SU-DHL-6 (cell line): Measurements from ENCODE around the gene MADD.

ENCODE experiments used
- H2AFZ ChIP-seq: fragments of 200-600 bp; sonication (generic); 2 replicates; pipeline ENCODE4 v1.6.1; 2014; ENCODE audit warnings: low read depth, mild to moderate bottlenecking, moderate library complexity, mixed read lengths, antibody characterized with exemption, low read length; ENCODE audit not compliant: severe bottlenecking
- H3F3A ChIP-seq: fragments of 200-600 bp; shearing (Covaris generic); 2 replicates; pipeline ENCODE4 v1.6.0; 2016; ENCODE audit warnings: antibody characterized with exemption, mild to moderate bottlenecking; ENCODE audit not compliant: insufficient read depth
- H3K27ac ChIP-seq: fragments of 200-600 bp; sonication (generic); 2 replicates; pipeline ENCODE4 v1.5.1; 2016; ENCODE audit warnings: low read depth, mild to moderate bottlenecking, low read length, moderate library complexity, mixed read lengths
- H3K27me3 ChIP-seq: fragments of 200-600 bp; sonication (generic), shearing (Covaris generic); 2 replicates; pipeline ENCODE4 v1.6.0; 2014; ENCODE audit warnings: mild to moderate bottlenecking, low read length
- H3K36me3 ChIP-seq: fragments of 200-600 bp; sonication (generic); 2 replicates; pipeline ENCODE4 v1.6.1; 2014; ENCODE audit warnings: mild to moderate bottlenecking, low read length, mixed read lengths
- H3K4me2 ChIP-seq: fragments of 300-600, 200-600 bp; shearing (Covaris generic), sonication (generic); 2 replicates; pipeline ENCODE4 v1.6.0; 2014; ENCODE audit warnings: low read length, low read depth, mild to moderate bottlenecking; ENCODE audit not compliant: poor library complexity, severe bottlenecking
- H3K4me3 ChIP-seq: fragments of 200-600 bp; sonication (generic); 2 replicates; pipeline ENCODE4 v1.5.1; 2014; ENCODE audit warnings: antibody characterized with exemption, low read length, mild to moderate bottlenecking, mixed read lengths; ENCODE audit not compliant: insufficient read depth, poor library complexity, severe bottlenecking
- H3K79me2 ChIP-seq: fragments of 200-600 bp; sonication (generic); 2 replicates; pipeline ENCODE4 v1.6.1; 2014; ENCODE audit warnings: mild to moderate bottlenecking, low read length, moderate library complexity; ENCODE audit not compliant: insufficient read depth
- H3K9ac ChIP-seq: fragments of 200-600 bp; sonication (generic); 2 replicates; pipeline ENCODE4 v1.7.0; 2014; ENCODE audit warnings: mild to moderate bottlenecking, low read length
- H3K9me2 ChIP-seq: fragments of 200-600 bp; sonication (generic); replicated peaks from 2 replicates; pipeline ENCODE4 v1.6.1; 2014; ENCODE audit warnings: low read length; ENCODE audit not compliant: insufficient read depth
- H3K9me3 ChIP-seq: fragments of 200-600 bp; sonication (generic); 2 replicates; pipeline ENCODE4 v1.6.1; 2014; ENCODE audit warnings: low read length, mixed read lengths; ENCODE audit not compliant: insufficient read depth
- H4K20me1 ChIP-seq: fragments of 200-600 bp; sonication (generic); 2 replicates; pipeline ENCODE4 v1.6.1; 2014; ENCODE audit warnings: low read depth, mild to moderate bottlenecking, antibody characterized with exemption, low read length, moderate library complexity, mixed read lengths
- CTCF ChIP-seq: fragments of 200-600 bp; sonication (generic); IDR thresholded peaks from one replicate; pipeline ENCODE4 v1.5.1; 2017; ENCODE audit warnings: antibody characterized with exemption, mild to moderate bottlenecking, low read length, moderate library complexity; ENCODE audit not compliant: insufficient read depth, poor library complexity, severe bottlenecking
- EZH2phosphoT487 ChIP-seq: fragments of 200-600 bp; sonication (generic), shearing (Covaris generic); conservative IDR thresholded peaks from 2 replicates; pipeline ENCODE4 v1.6.1; 2018; ENCODE audit warnings: mild to moderate bottlenecking, antibody characterized with exemption, low read length, moderate library complexity, mixed read lengths

Gene MADD

DNA sequence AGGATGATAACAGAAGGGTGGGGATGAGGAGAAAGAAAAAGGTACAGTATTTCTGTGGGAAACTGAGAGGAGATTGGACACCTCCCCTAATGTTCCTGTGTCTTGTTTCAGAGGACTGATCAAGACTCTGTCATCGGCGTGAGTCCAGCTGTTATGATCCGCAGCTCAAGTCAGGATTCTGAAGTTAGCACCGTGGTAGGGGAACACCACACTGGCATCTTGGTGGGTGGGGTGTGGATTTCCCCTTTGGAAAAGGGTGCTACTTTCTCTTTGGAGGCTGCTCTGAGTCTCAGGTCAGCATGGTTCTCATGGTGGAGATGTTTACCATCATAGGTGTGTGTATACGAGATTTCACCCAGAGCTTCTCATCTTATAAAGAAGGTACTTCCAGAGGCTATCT lies 25.5 kb downstream of the MADD start:
- Histone ChIP-seq H2AFZ (no peak overlapping the region), H3K4me3 (no peak overlapping the region), H3K27ac (no peak overlapping the region), H3K4me2 (no peak overlapping the region), H3K79me2 (no peaks in the 10 kb centered on the region), H3F3A (peaks cover 3% of the 10 kb centered on the region; the same call in 1 of the 2 replicates), H3K9me2 (no peaks in the 10 kb centered on the region), H3K27me3 (no peaks in the 10 kb centered on the region), H4K20me1 (no peaks in the 10 kb centered on the region), H3K9me3 (no peaks in the 10 kb centered on the region), H3K36me3 (peaks cover 19% of the 10 kb centered on the region; the same call in 1 of the 2 replicates), H3K9ac (no peak overlapping the region)
- TF ChIP-seq CTCF (no peak), EZH2phosphoT487 (no peak)

GRCh38 chr11:47296045-47296444 lies 26.1 kb downstream of the MADD start:
- no peaks in the 10 kb centered on the region for H3K9me2 ChIP-seq
- no peak overlapping the region for H3K9ac ChIP-seq
- no peaks in the 10 kb centered on the region for H3K27me3 ChIP-seq
- H3K4me2 ChIP-seq, result no peak overlapping the region
- H4K20me1 ChIP-seq, result no peaks in the 10 kb centered on the region
- H3K27ac ChIP-seq, result no peak overlapping the region
- no peak for TF ChIP-seq EZH2phosphoT487
- TF ChIP-seq CTCF, result no peak
- no peak overlapping the region for H3K4me3 ChIP-seq
- no peaks in the 10 kb centered on the region for H3K79me2 ChIP-seq
- H3K36me3 ChIP-seq, result peaks cover 21% of the 10 kb centered on the region; the same call in 1 of the 2 replicates
- H3F3A ChIP-seq, result peaks cover 3% of the 10 kb centered on the region; the same call in 1 of the 2 replicates
- H3K9me3 ChIP-seq, result no peaks in the 10 kb centered on the region
- no peak overlapping the region for H2AFZ ChIP-seq

DNA sequence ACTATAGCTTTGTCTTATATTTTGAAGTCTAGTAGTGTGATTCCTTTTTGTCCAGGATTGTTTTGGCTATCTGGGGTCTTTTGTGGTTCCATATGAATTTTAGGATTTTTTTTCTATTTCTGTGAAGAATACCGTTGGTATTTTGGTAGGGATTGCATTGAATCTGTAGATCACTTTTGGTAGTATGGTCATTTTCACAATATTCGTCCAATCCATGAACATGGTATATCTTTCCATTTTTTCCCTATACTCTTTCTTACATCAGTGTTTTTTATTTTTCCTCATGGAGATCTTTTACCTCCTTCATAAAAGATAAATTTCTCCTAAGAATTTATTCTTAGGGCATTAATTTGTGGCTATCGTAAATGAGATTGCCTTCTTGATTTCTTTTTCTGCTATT lies 29.1 kb downstream of the MADD start:
- H3F3A ChIP-seq, result peaks cover 3% of the 10 kb centered on the region; the same call in 1 of the 2 replicates
- H2AFZ ChIP-seq, result no peak overlapping the region
- H4K20me1 ChIP-seq, result no peaks in the 10 kb centered on the region
- H3K4me2 ChIP-seq, result no peak overlapping the region
- H3K36me3 ChIP-seq, result peaks cover 31% of the 10 kb centered on the region; the same call in 1 of the 2 replicates
- H3K9me3 ChIP-seq, result no peaks in the 10 kb centered on the region
- H3K79me2 ChIP-seq, result no peaks in the 10 kb centered on the region
- no peaks in the 10 kb centered on the region for H3K27me3 ChIP-seq
- TF ChIP-seq CTCF (no peak), EZH2phosphoT487 (no peak)
- H3K4me3 ChIP-seq, result no peak overlapping the region
- no peak overlapping the region for H3K27ac ChIP-seq
- no peaks in the 10 kb centered on the region for H3K9me2 ChIP-seq
- H3K9ac ChIP-seq, result no peak overlapping the region

- TF ChIP-seq CTCF, result no peak
- no peak for TF ChIP-seq EZH2phosphoT487
- Histone ChIP-seq H3K9me3 (no peaks in the 10 kb centered on the region), H3K79me2 (no peaks in the 10 kb centered on the region), H3K9me2 (no peaks in the 10 kb centered on the region), H3F3A (no peaks in the 10 kb centered on the region), H4K20me1 (no peaks in the 10 kb centered on the region), H2AFZ (no peak overlapping the region), H3K9ac (no peak overlapping the region), H3K36me3 (peaks cover 26% of the 10 kb centered on the region; the same call in 1 of the 2 replicates), H3K4me3 (no peak overlapping the region), H3K27ac (no peak overlapping the region), H3K27me3 (no peaks in the 10 kb centered on the region), H3K4me2 (no peak overlapping the region)
These were observed 32.9 kb downstream of the MADD start for GRCh38 chr11:47302853-47303252.
